HG03175 (cell line): Measurements from ENCODE around the gene ITGB6.
"Not testable (repeated sequence)": the region's sequence is repeated elsewhere in the genome, so short reads cannot be mapped to it uniquely, and the experiment has no call there.

Source experiments
- ATAC-seq: cut with Tn5 transposase; IDR thresholded peaks from one replicate; pipeline ENCODE4 v1.9.1; 2021; ENCODE audit warnings: mild to moderate bottlenecking, moderate library complexity; ENCODE audit not compliant: unreplicated experiment

Gene ITGB6

GRCh38 chr2:160197587-160197986 is 2.5 kb downstream of the ITGB6 start:
- ATAC-seq: no peak

GRCh38 chr2:160194946-160195345 is 5.1 kb downstream of the ITGB6 start:
- ATAC-seq: no peak

- no peak for ATAC-seq
Observed at GRCh38 chr2:160194351-160194750, 5.7 kb downstream of the ITGB6 start.

- not testable (repeated sequence) for ATAC-seq
Observed at GRCh38 chr2:160181146-160181836, 18.8 kb downstream of the ITGB6 start.

GRCh38 chr2:160180690-160181089 is 19.4 kb downstream of the ITGB6 start:
- ATAC-seq: not testable (repeated sequence)

- no peak for ATAC-seq
Observed at GRCh38 chr2:160180172-160180571, 19.9 kb downstream of the ITGB6 start.

- ATAC-seq: no peak
Observed at GRCh38 chr2:160175169-160176134, 24.6 kb downstream of the ITGB6 start.

GRCh38 chr2:160174322-160174721 is 25.8 kb downstream of the ITGB6 start:
- no peak for ATAC-seq

GRCh38 chr2:160169988-160170387 is 30.1 kb downstream of the ITGB6 start:
- ATAC-seq: no peak

GRCh38 chr2:160169471-160169870 is 30.6 kb downstream of the ITGB6 start:
- ATAC-seq: no peak

GRCh38 chr2:160168878-160169277 is 31.2 kb downstream of the ITGB6 start:
- no peak for ATAC-seq

- ATAC-seq: no peak
Observed at GRCh38 chr2:160167089-160167740, 32.9 kb downstream of the ITGB6 start.

- ATAC-seq: no peak
Observed at GRCh38 chr2:160165996-160166395, 34.1 kb downstream of the ITGB6 start.

GRCh38 chr2:160165081-160165480 is 35.0 kb downstream of the ITGB6 start:
- no peak for ATAC-seq

GRCh38 chr2:160157861-160158829 is 41.9 kb downstream of the ITGB6 start:
- ATAC-seq: no peak

GRCh38 chr2:160156665-160157064 is 43.4 kb downstream of the ITGB6 start:
- ATAC-seq: no peak

GRCh38 chr2:160156100-160156499 is 44.0 kb downstream of the ITGB6 start:
- no peak for ATAC-seq

GRCh38 chr2:160148419-160148818 is 51.7 kb downstream of the ITGB6 start:
- ATAC-seq: not testable (repeated sequence)

- no peak for ATAC-seq
Observed at GRCh38 chr2:160145471-160145870, 54.6 kb downstream of the ITGB6 start.

- ATAC-seq: no peak
Observed at GRCh38 chr2:160144280-160144990, 55.6 kb downstream of the ITGB6 start.
